GM18507 (cell line): ENCODE data around the gene IMMP2L.
"Not testable (repeated sequence)": the region's sequence is repeated elsewhere in the genome, so short reads cannot be mapped to it uniquely, and the experiment has no call there.

Experiments used
- DNase-seq: peaks from one replicate; pipeline ENCODE4 v3.0.0; 2011; ENCODE audit warnings: low read depth; ENCODE audit not compliant: insufficient read length; ENCODE audit errors: extremely low spot score
- FAIRE-seq: peaks from 2 replicates; lab custom pipeline; 2011; peaks lifted over from hg19 to GRCh38; lab: Jason Lieb, UNC

IMMP2L gene

GRCh38 chr7:111474723-111475418, 87.4 kb downstream of the IMMP2L start:
- no peak for FAIRE-seq
- DNase-seq, result no peak

GRCh38 chr7:111473449-111474198, 88.7 kb downstream of the IMMP2L start:
- FAIRE-seq (no peak), DNase-seq (no peak)

GRCh38 chr7:111470998-111471397, 91.3 kb downstream of the IMMP2L start:
- FAIRE-seq (no peak), DNase-seq (no peak)

- DNase-seq, FAIRE-seq: not testable (repeated sequence)
Measured at GRCh38 chr7:111469894-111470293, 92.4 kb downstream of the IMMP2L start.

GRCh38 chr7:111465774-111466173, 96.5 kb downstream of the IMMP2L start:
- DNase-seq, FAIRE-seq: not testable (repeated sequence)

- FAIRE-seq (no peak), DNase-seq (no peak)
Measured at GRCh38 chr7:111460695-111461094, 101.6 kb downstream of the IMMP2L start.

GRCh38 chr7:111459757-111460280, 102.5 kb downstream of the IMMP2L start:
- FAIRE-seq (no peak), DNase-seq (no peak)

GRCh38 chr7:111459065-111459756, 103.1 kb downstream of the IMMP2L start:
- DNase-seq (no peak), FAIRE-seq (no peak)

GRCh38 chr7:111450705-111451104, 111.6 kb downstream of the IMMP2L start:
- FAIRE-seq, result not testable (repeated sequence)

GRCh38 chr7:111447502-111447901, 114.8 kb downstream of the IMMP2L start:
- DNase-seq, FAIRE-seq: not testable (repeated sequence)

More at GRCh38 chr7:111450705-111451104, 111.6 kb downstream of the IMMP2L start:
- not testable (repeated sequence) for DNase-seq

- no peak for FAIRE-seq
Measured at GRCh38 chr7:111439977-111440376, 122.3 kb downstream of the IMMP2L start.

GRCh38 chr7:111438369-111439289, 123.7 kb downstream of the IMMP2L start:
- FAIRE-seq (no peak), DNase-seq (no peak)

More at GRCh38 chr7:111439977-111440376, 122.3 kb downstream of the IMMP2L start:
- no peak for DNase-seq

GRCh38 chr7:111437736-111438135, 124.6 kb downstream of the IMMP2L start:
- DNase-seq (no peak), FAIRE-seq (no peak)

- no peak for DNase-seq
- FAIRE-seq, result no peak
Measured at GRCh38 chr7:111436608-111437007, 125.7 kb downstream of the IMMP2L start.

GRCh38 chr7:111433426-111433825, 128.9 kb downstream of the IMMP2L start:
- FAIRE-seq, result no peak
- no peak for DNase-seq

GRCh38 chr7:111429781-111430180, 132.5 kb downstream of the IMMP2L start:
- FAIRE-seq (no peak), DNase-seq (no peak)

GRCh38 chr7:111424768-111425167, 137.5 kb downstream of the IMMP2L start:
- no peak for FAIRE-seq

GRCh38 chr7:111414374-111414773, 147.9 kb downstream of the IMMP2L start:
- FAIRE-seq (no peak), DNase-seq (no peak)

More at GRCh38 chr7:111424768-111425167, 137.5 kb downstream of the IMMP2L start:
- no peak for DNase-seq

GRCh38 chr7:111413739-111414138, 148.6 kb downstream of the IMMP2L start:
- FAIRE-seq (no peak), DNase-seq (no peak)
